NCI-H2227 (cell line): ENCODE data around the gene BMPER.

Source experiments
- DNase-seq: peaks from one replicate; lab custom pipeline; 2025; ENCODE audit not compliant: unreplicated experiment; lab: John Stamatoyannopoulos, UW

BMPER gene

GRCh38 chr7:33921216-33921938 is 16.0 kb downstream of the BMPER start:
- DNase-seq = no peak

DNA sequence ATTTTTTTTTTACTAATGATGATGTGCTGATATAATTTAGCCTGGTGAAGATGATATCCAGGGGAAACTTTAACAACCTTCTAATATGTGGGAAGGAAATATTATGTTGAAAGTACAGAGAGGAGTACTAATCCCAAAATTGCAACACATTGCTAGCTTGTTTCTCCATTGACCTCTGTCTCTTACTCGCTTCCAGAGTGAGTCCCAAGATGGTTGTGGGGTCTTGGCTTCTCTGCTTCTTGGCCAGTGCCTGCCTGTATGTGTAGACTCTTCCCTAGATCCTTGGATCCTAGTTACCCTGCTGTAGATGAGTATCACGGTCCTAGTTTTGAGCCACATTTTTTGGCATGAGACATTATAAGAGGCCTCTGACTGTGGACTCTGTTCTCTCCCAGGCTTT is 17.5 kb downstream of the BMPER start:
- DNase-seq = no peak

DNA sequence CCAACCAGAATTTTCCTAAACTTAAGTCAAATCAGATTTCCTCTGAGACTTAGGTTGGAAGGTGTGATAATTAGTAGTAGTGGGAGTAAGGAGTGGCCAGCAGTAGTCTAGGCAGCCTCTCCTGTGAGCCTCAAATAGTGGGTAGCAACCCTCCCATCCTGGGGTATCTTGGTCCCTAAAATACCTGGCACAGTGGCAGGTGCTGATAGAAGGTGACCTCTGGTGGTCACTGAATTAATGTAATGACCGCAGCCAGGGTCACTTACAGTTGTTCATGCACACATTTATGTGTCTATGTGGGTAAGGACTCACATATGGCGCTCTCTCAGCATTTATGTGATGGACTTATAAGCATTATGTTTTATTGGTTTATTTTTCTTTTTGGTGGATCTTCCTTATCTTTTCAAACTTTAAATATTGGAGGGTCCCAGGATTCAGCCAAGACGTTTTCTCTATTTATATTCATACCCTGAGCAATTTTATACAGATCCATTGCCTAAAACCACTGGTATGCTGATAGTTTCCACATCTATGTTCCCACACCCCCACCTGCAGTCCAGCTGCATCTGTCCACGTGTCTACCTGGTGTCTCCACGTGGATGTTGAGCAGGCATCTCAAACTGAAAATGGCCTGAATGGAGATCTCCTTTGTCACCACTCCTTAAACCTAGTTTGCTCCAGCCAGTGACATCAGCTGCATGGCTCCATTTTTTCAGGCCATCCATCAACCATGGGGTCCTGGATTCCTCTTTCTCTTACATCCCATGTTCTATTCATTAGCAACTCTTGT is 18.3 kb downstream of the BMPER start:
- no peak for DNase-seq

GRCh38 chr7:33926535-33926934 is 21.2 kb downstream of the BMPER start:
- no peak for DNase-seq

DNA sequence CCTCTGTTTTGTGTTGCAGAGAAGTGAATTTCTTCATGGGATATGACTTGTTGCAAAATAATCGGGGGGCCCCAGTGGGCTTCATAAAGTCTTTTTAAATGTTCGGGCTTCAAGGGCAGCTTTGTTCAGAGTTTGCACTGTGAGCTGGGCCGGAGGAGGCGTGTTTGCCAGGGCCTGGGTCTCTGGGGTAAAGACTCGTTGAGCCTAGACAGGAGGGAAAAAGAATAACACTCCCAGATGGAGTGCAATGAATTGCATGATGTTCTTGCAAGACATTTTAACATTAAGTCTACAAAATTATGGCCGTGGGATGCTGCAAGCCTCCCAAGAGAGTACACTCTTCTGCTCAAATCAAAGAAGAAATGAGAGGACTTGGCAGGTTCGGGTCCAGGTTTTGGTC is 23.6 kb downstream of the BMPER start:
- DNase-seq = no peak

DNA sequence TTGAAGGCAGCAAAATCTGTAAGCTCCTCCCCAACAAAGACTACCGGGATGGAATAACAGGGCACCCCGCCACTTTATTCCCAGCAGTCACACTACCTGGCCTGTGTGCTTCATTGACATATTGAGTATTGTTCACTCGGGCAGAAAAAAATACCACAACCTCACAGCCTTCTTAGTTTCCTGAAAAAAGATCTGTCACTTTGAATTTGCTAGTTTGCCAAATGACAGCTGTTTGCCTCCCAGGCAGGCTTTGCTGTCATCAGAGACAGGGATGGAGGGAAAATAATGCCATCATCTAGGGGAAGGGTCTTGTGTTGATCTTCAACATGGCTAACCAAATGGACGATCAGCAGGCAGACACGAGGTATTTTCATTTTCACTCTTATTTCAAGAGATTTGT is 26.9 kb downstream of the BMPER start:
- no peak for DNase-seq

DNA sequence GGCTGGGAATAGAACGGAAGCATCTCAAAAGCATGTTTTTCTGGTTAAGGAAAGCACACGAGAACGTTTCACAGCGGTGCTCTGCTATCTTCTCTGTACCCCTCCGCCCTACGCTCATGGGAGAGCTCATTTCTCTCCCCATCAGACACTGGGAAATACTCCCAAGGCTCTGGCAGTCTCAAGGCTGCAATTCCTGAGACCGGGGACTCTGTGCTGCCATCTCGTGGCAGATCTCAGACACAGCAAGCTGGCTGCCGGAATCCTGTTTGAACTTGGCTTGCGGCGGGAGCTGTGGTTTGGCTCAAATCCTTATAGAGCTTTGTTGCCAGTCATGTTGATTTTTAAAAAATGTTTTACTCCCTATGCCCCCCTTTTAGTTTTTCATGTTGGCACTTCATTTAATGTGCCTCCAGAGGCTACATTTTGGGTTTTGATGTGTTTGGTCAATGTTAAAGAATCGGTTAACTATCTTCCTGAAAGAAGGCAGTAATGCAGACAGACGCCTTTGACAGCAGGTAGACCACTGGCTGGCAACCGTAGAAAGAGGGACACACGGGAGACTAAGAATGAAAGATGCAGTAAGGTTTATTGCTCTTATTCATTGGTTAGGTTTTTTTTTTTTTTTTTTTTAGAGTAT is 27.6 kb downstream of the BMPER start:
- peak; percentile 70 for DNase-seq

GRCh38 chr7:33933611-33934281 is 28.4 kb downstream of the BMPER start:
- DNase-seq = no peak

DNA sequence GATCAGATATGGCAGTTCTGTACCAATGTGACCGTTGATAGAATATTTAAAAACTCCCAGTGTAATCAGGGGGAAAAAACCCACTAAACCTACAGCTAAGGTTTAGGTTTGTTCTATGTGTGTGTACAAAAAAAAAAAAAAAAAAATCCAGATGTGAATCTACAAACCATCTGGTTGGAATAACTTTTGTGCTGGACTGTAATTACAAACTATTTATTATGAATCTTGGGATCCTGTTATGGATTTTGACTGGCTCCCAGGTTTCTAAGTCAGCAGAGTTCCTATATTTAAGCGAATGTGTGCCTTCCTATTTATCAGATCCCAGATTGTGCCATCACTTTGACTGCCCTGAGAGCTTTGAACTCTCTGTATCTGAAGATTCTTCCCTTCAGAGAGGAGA is 29.1 kb downstream of the BMPER start:
- no peak for DNase-seq

GRCh38 chr7:33936503-33936902 is 31.2 kb downstream of the BMPER start:
- no peak for DNase-seq

DNA sequence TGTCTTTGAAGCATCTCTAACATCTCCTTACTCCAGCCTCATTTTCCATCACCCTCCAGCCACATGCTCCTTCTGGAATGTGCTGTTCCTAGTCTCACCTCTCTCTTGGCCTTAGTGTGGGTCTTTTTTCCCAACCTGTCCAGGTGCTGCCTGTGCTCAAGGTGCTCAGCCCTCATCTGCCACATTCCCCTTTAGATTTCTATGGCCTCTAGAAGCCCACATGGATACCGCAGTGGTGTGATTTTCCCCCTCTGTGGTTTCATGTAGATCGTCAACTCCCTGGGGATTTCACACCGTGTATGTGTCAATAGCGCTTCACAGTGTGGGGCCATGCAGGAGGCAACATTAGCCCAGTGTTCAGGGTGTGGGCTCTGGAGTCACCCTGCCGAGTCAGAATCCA is 32.5 kb downstream of the BMPER start:
- no peak for DNase-seq

DNA sequence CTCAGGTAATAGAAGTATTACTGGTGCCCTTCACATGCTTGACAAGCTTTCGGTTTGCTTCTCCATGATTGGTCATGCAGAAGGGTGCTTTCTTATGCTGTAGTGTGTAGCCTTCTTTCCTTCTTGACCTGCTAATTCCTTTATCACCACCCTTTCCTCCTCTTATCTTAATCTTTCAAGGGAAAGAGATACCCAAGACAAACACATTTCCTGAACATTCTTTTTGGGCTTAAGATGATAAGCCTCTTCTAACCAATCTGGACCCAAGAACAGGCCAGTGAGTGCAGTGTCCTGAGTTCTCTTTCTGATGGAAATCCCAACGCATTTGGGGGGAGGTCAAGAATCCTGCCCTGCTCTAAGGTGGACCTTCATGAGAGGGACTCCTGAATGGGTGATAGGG is 33.8 kb downstream of the BMPER start:
- no peak for DNase-seq

- DNase-seq = no peak
Observed at GRCh38 chr7:33940503-33940902, 35.2 kb downstream of the BMPER start.

DNA sequence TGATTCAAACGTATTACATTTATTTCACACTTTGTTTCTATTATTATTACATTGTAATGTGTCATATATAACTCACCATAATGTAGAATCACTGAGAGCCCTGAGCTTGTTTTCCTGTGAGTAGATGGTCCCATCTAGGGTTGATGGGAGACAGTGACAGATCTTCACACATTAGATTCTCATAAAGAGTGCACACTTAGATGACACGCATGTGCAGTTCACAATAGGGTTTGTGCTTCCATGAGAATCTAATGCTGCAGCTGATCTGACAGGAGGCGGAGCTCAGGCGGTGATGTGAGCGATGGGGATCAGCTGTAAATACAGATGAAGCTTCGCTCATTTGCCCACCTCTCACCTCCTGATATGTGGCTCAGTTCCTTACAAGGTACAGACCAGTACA is 36.1 kb downstream of the BMPER start:
- DNase-seq = no peak

- no peak for DNase-seq
Observed at GRCh38 chr7:33946094-33946699, 40.9 kb downstream of the BMPER start.

DNA sequence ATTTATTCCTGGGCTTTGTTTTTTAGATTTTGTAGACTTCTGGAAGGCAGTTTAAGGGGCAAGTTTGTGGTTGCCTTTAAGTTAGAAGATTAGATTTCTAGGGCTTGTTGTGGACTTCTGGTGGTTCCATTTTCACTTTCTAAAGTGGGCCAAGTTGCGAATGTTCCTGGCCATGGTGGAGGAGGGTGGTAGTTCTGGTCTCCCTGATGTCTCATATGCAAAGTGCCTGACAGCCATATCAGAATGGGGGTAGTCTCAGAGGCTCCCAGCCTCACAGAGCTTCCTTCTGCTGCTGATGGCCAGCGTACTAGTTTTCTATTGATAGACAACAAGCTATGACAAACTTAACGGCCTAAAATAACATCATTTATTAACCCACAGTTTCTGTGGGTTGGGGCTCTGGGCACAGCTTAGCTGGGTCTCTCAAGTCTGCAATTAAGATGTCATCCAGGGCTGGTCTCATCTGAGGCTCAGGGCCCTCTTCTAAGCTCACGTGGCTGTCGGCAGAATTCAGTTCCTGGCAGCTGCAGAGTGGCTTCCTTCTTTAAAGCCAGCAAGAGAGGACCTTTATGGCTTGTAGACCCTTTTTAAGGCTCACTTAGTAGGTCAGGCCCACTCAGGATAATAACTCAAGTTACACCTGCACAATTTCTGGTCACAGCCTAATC is 44.8 kb downstream of the BMPER start:
- no peak for DNase-seq

GRCh38 chr7:33952824-33953223 is 47.5 kb downstream of the BMPER start:
- no peak for DNase-seq

DNA sequence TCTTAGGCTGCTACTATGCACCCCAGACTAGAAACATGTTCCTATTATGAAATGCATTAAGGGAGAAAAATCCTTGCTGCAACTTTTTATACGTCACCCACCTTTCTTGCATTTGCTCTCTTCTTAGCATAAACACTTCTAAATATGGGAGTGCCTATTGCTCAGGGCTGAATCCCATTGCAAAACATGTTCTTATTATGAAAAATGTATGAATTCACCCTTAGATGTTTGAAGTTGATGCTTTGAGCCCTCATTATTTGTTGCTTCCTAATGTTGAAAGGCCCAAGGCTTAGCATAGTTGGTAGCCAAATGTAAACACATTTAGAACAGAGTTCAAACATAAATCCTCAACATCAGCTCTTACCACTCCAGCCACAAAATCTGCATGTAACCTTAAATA is 52.8 kb downstream of the BMPER start:
- no peak for DNase-seq

GRCh38 chr7:33959676-33960075 is 54.3 kb downstream of the BMPER start:
- no peak for DNase-seq

DNA sequence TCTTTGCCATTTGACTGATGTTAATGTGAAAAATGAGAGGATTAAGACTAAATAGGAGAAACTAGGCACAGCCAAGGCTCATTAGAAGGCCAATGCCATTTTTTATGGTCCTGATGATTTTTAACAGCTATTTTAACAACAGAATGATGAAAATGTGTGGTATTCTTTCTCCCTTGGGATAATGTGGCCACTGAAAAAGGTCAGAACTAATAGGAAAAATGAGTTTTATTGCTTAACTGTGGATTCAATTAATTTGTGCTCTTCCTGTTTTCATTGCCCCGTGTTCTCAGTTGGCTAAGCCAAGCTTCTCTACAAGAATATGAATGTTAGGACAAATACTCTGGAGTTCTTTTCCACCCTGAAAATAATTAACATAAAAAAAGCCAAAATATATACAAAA is 56.6 kb downstream of the BMPER start:
- no peak for DNase-seq
